Measurements from ENCODE around the gene ATP9A. TPM values are rescaled to one million over a fixed set of nuclear protein-coding genes. Genes with fewer than 3 reads are reported as not detected.

ATP9A gene
- total RNA-seq, 2 experiments from 2014 or later: 0.11 to 0.19 TPM

- H3K36me3 ChIP-seq (ENCODE audit: insufficient read depth, low read length): no peaks in the 10 kb centered on the region
- no peaks in the 10 kb centered on the region for H3K9me3 ChIP-seq (ENCODE audit: control insufficient read depth in 1 of 2, insufficient read depth in 1 of 2, low read length in 2 of 2)
- no peak overlapping the region for H3K4me3 ChIP-seq (ENCODE audit: low read length)
- Mint-ChIP-seq H3K4me1 (ENCODE audit: low read depth) (no peaks in the 10 kb centered on the region), H3K36me3 (ENCODE audit: low read depth) (no peaks in the 10 kb centered on the region), H3K27ac (no peak overlapping the region), H3K4me3 (no peak overlapping the region), H3K9me3 (no peaks in the 10 kb centered on the region), H3K27me3 (peaks cover 5% of the 10 kb centered on the region)
- peaks cover 0 to 8% of the 10 kb centered on the region in 2 experiments for H3K27me3 ChIP-seq (ENCODE audit: control insufficient read depth in 1 of 2, insufficient read depth in 2 of 2, low read length in 2 of 2)
- DNase-seq (no peak), ATAC-seq (ENCODE audit: poor library complexity) (no peak)
- no peak overlapping the region for H3K27ac ChIP-seq (ENCODE audit: low read depth in 1 of 2, low read length in 2 of 2)
- intact Hi-C loops (cut with DNase I, micrococcal nuclease): no loop called here
- H3K4me1 ChIP-seq (ENCODE audit: insufficient read depth, low read length): peaks cover 8% of the 10 kb centered on the region
- ChIA-PET POLR2A (interaction anchor here (0.9 kb wide), 1 partner anchor 37 kb away, joined by 3 read pairs; no protein-coding TSS in a partner anchor), CTCF (no interaction called here)
- TF ChIP-seq CTCF (IDR thresholded peaks at IDR 0.05): no peak
Observed at GRCh38 chr20:51608061-51608460, 160.1 kb downstream of the ATP9A start.

GRCh38 chr20:51607170-51607569 is 161.0 kb downstream of the ATP9A start:
- no peak for DNase-seq
- no peak for TF ChIP-seq CTCF (IDR thresholded peaks at IDR 0.05)
- H3K4me1 Mint-ChIP-seq (ENCODE audit: low read depth): no peaks in the 10 kb centered on the region
- H3K27ac ChIP-seq (ENCODE audit: low read depth in 1 of 2, low read length in 2 of 2): no peak overlapping the region
- no peak overlapping the region for H3K4me3 Mint-ChIP-seq
- peaks cover 8% of the 10 kb centered on the region for H3K4me1 ChIP-seq (ENCODE audit: insufficient read depth, low read length)
- no peak for ATAC-seq (ENCODE audit: poor library complexity)
- no peak overlapping the region for H3K27ac Mint-ChIP-seq
- no peaks in the 10 kb centered on the region for H3K9me3 ChIP-seq (ENCODE audit: control insufficient read depth in 1 of 2, insufficient read depth in 1 of 2, low read length in 2 of 2)
- H3K27me3 Mint-ChIP-seq: peaks cover 5% of the 10 kb centered on the region
- no peaks in the 10 kb centered on the region for H3K36me3 Mint-ChIP-seq (ENCODE audit: low read depth)
- H3K36me3 ChIP-seq (ENCODE audit: insufficient read depth, low read length): no peaks in the 10 kb centered on the region
- H3K4me3 ChIP-seq (ENCODE audit: low read length): no peak overlapping the region
- intact Hi-C loops (cut with DNase I, micrococcal nuclease): no loop called here
- POLR2A ChIA-PET: no interaction called here
- H3K9me3 Mint-ChIP-seq: no peaks in the 10 kb centered on the region
- CTCF ChIA-PET: no interaction called here
- H3K27me3 ChIP-seq (ENCODE audit: control insufficient read depth in 1 of 2, insufficient read depth in 2 of 2, low read length in 2 of 2): peaks cover 0 to 8% of the 10 kb centered on the region in 2 experiments

GRCh38 chr20:51604851-51605250 is 163.3 kb downstream of the ATP9A start:
- no peak for TF ChIP-seq CTCF (IDR thresholded peaks at IDR 0.05)
- H3K9me3 Mint-ChIP-seq: no peaks in the 10 kb centered on the region
- no peaks in the 10 kb centered on the region for H3K4me1 Mint-ChIP-seq (ENCODE audit: low read depth)
- Histone ChIP-seq H3K27ac (ENCODE audit: low read depth in 1 of 2, low read length in 2 of 2) (no peak overlapping the region), H3K9me3 (ENCODE audit: control insufficient read depth in 1 of 2, insufficient read depth in 1 of 2, low read length in 2 of 2) (no peaks in the 10 kb centered on the region), H3K4me1 (ENCODE audit: insufficient read depth, low read length) (peaks cover 5% of the 10 kb centered on the region), H3K27me3 (ENCODE audit: control insufficient read depth in 1 of 2, insufficient read depth in 2 of 2, low read length in 2 of 2) (peaks cover 0 to 8% of the 10 kb centered on the region in 2 experiments), H3K4me3 (ENCODE audit: low read length) (no peak overlapping the region), H3K36me3 (ENCODE audit: insufficient read depth, low read length) (no peaks in the 10 kb centered on the region)
- H3K27ac Mint-ChIP-seq: no peak overlapping the region
- DNase-seq (no peak), ATAC-seq (ENCODE audit: poor library complexity) (no peak)
- H3K27me3 Mint-ChIP-seq: peaks cover 5% of the 10 kb centered on the region
- H3K4me3 Mint-ChIP-seq: no peak overlapping the region
- CTCF ChIA-PET: no interaction called here
- H3K36me3 Mint-ChIP-seq (ENCODE audit: low read depth): no peaks in the 10 kb centered on the region
- POLR2A ChIA-PET: no interaction called here
- intact Hi-C loops (cut with DNase I, micrococcal nuclease): no loop called here

Data from CD4-positive, alpha-beta T cell (primary cell).